NT2/D1 (cell line): ENCODE measurements around the gene FAF2.

Source experiments
- SUZ12 ChIP-seq: IDR thresholded peaks from 2 replicates; pipeline ENCODE4 v1.6.1; 2011; ENCODE audit not compliant: insufficient read length, insufficient read depth; ENCODE audit errors: extremely low read depth
- YY1 ChIP-seq: IDR thresholded peaks from 2 replicates; pipeline ENCODE4 v1.6.1; 2011; ENCODE audit not compliant: insufficient read length, insufficient read depth
- ZNF274 ChIP-seq: IDR thresholded peaks from 2 replicates; pipeline ENCODE4 v1.6.1; 2011; ENCODE audit warnings: mild to moderate bottlenecking, low read depth, low read length

GRCh38 chr5:176406436-176407052 lies 41.6 kb upstream of the FAF2 start:
- no peak for TF ChIP-seq ZNF274
- TF ChIP-seq SUZ12: no peak
- TF ChIP-seq YY1: no peak
